ENCODE data around the gene BOK. TPM values are rescaled to one million over a fixed set of nuclear protein-coding genes. Genes with fewer than 3 reads are reported as not detected.

The BOK gene
- total RNA-seq, 1 experiment from 2014 or later: 33.9 TPM

DNA sequence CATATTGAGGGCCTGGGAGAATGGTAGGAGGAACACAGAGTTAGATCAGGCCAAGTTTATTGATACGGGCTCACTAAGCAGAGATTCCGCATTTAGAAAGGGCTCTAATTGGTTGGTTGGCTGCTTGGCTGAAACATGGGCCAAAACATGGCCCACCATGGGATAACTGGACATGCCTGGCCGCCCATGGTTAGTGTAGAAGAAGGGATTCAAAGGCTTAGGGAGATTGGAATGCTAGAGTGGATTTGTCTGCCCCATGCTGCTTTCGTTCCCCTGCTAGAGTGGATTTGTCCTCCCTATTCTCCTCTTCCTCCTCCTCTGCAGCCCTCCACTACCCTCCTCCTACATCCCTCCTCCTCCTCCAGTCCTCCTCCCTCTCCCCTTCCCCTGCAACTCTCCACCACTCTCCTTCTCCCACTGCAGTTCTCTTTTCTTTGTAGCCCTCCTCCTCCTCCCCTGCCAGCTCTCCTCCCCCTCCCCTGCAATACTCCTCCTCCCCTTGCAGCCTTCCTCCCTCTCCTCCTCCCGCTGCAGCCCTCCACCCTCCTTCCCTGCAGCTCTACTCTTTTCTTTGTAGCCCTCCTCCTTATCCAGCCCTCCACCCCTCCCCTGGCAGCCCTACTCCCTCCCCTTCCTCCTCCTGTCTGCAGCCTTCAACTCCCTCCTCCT, 17.2 kb downstream of the BOK start:
- no peak overlapping the region for H2BK20ac ChIP-seq (ENCODE audit: low read depth, low read length, poor library complexity, severe bottlenecking)
- H3K56ac ChIP-seq (ENCODE audit: insufficient read length, low read depth, low read length): no peak overlapping the region
- no peak overlapping the region for H2AFZ ChIP-seq (ENCODE audit: low read length)
- H4K20me1 ChIP-seq (ENCODE audit: control insufficient read depth, insufficient read depth, insufficient read length): peaks cover 3% of the 10 kb centered on the region
- H3K27me3 ChIP-seq (ENCODE audit: insufficient read depth, low read length): no peaks in the 10 kb centered on the region
- no peak overlapping the region for H2BK120ac ChIP-seq (ENCODE audit: low read depth, low read length, poor library complexity, severe bottlenecking)
- H2BK12ac ChIP-seq (ENCODE audit: insufficient read length, low read depth, low read length): no peak overlapping the region
- H3T11ph ChIP-seq (ENCODE audit: low read length): no peak overlapping the region
- no peak overlapping the region for H4K5ac ChIP-seq (ENCODE audit: insufficient read length, low read depth, low read length)
- no peaks in the 10 kb centered on the region for H3K9me3 ChIP-seq (ENCODE audit: control insufficient read depth, low read depth, low read length)
- H2BK5ac ChIP-seq (ENCODE audit: insufficient read length, low read length): no peak overlapping the region
- peak; percentile 25 for DNase-seq
- H3K79me2 ChIP-seq (ENCODE audit: insufficient read depth, low read length): no peaks in the 10 kb centered on the region
- Mint-ChIP-seq H3K27me3 (ENCODE audit: low read depth) (no peaks in the 10 kb centered on the region; the same call in 1 of the 2 replicates), H3K27ac (peak overlapping the region in 2 of 3 experiments; percentile 50 to 81; a peak in 2 of 7 replicates), H3K4me1 (peaks cover 14 to 16% of the 10 kb centered on the region in 2 experiments), H3K4me3 (no peak overlapping the region), H3K36me3 (ENCODE audit: insufficient read depth in 1 of 3, low read depth in 3 of 3) (peaks cover 21 to 33% (median 23%) of the 10 kb centered on the region in 3 experiments), H3K9me3 (peaks cover 2 to 9% of the 10 kb centered on the region in 2 experiments; a peak in 2 of 5 replicates)
- H3K4me1 ChIP-seq (ENCODE audit: insufficient read depth, low read length): no peaks in the 10 kb centered on the region
- H3K23me2 ChIP-seq (ENCODE audit: insufficient read length, low read depth, low read length, poor library complexity, severe bottlenecking): no peaks in the 10 kb centered on the region
- H3K14ac ChIP-seq (ENCODE audit: insufficient read depth, low read length): no peak overlapping the region; the same call in 1 of the 2 replicates
- H3K18ac ChIP-seq (ENCODE audit: insufficient read length, low read depth, low read length): no peak overlapping the region
- H3K9ac ChIP-seq (ENCODE audit: extremely low read depth, insufficient read length, low read length): no peak overlapping the region
- no peak overlapping the region for H4K91ac ChIP-seq (ENCODE audit: insufficient read length, low read depth, low read length)
- no peak overlapping the region for H3K27ac ChIP-seq (ENCODE audit: insufficient read length, low read depth, low read length)
- no peak overlapping the region for H2AK5ac ChIP-seq (ENCODE audit: insufficient read length, low read length)
- no peak overlapping the region for H3K23ac ChIP-seq (ENCODE audit: insufficient read length, low read depth, low read length)
- no peak overlapping the region for H3K4ac ChIP-seq (ENCODE audit: low read depth, low read length)
- TF ChIP-seq, protein P1, sequence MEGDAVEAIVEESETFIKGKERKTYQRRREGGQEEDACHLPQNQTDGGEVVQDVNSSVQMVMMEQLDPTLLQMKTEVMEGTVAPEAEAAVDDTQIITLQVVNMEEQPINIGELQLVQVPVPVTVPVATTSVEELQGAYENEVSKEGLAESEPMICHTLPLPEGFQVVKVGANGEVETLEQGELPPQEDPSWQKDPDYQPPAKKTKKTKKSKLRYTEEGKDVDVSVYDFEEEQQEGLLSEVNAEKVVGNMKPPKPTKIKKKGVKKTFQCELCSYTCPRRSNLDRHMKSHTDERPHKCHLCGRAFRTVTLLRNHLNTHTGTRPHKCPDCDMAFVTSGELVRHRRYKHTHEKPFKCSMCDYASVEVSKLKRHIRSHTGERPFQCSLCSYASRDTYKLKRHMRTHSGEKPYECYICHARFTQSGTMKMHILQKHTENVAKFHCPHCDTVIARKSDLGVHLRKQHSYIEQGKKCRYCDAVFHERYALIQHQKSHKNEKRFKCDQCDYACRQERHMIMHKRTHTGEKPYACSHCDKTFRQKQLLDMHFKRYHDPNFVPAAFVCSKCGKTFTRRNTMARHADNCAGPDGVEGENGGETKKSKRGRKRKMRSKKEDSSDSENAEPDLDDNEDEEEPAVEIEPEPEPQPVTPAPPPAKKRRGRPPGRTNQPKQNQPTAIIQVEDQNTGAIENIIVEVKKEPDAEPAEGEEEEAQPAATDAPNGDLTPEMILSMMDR (conservative IDR thresholded peaks at IDR 0.05): no peak
- no CpG with 5 or more reads among the region's 5 CpGs for WGBS (ENCODE audit: extremely low coverage, insufficient read length, low lambda C conversion rate)
- H3K79me1 ChIP-seq (ENCODE audit: insufficient read depth, low read depth, low read length, poor library complexity, severe bottlenecking): no peaks in the 10 kb centered on the region
- H2BK15ac ChIP-seq (ENCODE audit: low read depth, low read length): no peak overlapping the region
- H4K8ac ChIP-seq (replicated peaks; ENCODE audit: insufficient read length, low read depth, low read length): no peak overlapping the region
- no peak overlapping the region for H3K4me2 ChIP-seq (ENCODE audit: insufficient read depth, insufficient read length, low read length)
